ENCODE measurements around the gene ITIH1. TPM values are rescaled to one million over a fixed set of nuclear protein-coding genes. Genes with fewer than 3 reads are reported as not detected.
"Not testable (repeated sequence)": the region's sequence is repeated elsewhere in the genome, so short reads cannot be mapped to it uniquely, and the experiment has no call there.

The ITIH1 gene, protein sequence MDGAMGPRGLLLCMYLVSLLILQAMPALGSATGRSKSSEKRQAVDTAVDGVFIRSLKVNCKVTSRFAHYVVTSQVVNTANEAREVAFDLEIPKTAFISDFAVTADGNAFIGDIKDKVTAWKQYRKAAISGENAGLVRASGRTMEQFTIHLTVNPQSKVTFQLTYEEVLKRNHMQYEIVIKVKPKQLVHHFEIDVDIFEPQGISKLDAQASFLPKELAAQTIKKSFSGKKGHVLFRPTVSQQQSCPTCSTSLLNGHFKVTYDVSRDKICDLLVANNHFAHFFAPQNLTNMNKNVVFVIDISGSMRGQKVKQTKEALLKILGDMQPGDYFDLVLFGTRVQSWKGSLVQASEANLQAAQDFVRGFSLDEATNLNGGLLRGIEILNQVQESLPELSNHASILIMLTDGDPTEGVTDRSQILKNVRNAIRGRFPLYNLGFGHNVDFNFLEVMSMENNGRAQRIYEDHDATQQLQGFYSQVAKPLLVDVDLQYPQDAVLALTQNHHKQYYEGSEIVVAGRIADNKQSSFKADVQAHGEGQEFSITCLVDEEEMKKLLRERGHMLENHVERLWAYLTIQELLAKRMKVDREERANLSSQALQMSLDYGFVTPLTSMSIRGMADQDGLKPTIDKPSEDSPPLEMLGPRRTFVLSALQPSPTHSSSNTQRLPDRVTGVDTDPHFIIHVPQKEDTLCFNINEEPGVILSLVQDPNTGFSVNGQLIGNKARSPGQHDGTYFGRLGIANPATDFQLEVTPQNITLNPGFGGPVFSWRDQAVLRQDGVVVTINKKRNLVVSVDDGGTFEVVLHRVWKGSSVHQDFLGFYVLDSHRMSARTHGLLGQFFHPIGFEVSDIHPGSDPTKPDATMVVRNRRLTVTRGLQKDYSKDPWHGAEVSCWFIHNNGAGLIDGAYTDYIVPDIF
- not detected for total RNA-seq

DNA sequence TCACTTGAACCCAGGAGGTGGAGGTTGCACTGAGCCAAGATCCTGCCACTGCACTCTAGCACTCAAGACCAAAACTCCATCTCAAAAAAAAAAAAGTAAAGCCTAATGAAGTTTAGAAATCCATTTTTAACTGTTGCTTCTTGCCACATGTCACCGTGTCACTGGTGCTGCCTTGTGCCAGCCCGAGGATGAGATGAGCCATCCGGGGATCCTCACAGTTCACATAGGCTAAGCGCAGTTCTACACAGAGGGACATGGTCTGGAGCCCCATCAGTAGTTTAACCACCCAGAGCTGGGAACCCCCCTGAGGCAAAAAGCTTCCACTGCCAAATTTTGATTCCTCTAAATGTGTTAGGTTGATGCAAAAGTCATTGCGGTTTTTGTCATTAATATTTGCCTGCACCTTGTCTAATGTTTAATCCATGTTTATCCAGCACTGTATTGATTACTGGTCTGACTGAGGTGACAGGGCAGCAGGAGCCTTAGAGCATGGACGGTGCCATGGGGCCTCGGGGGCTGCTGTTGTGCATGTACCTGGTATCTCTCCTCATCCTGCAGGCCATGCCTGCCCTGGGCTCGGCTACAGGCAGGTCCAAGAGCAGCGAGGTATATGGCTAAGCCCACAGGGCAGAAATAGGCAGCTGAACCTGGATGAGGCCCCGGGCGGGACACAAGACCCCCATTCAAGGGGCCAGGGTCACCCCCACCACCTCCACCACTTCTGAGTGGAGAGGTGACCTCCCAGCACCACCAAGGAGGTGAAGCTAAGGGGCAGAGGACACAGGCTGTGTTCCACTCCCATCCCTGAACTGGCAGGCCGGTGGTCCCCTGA lies at the start of gene ITIH1:
Gene ITIH1, plus strand, starts transcription at position 473 of the 832 bp plus-strand sequence. Its CDS starts 17 bp downstream, at position 490.
- ChIA-PET CTCF (no interaction called here), POLR2A (no interaction called here)
- H3K36me3 Mint-ChIP-seq (ENCODE audit: low read depth), result no peaks in the 10 kb centered on the region
- no peaks in the 10 kb centered on the region for H3K4me1 Mint-ChIP-seq
- H3K9me3 Mint-ChIP-seq, result no peaks in the 10 kb centered on the region
- no peak within 1 kb of the TSS for H3K27ac Mint-ChIP-seq
- H3K4me3 Mint-ChIP-seq, result no peak within 1 kb of the TSS
- peaks cover 6% of the 10 kb centered on the region for H3K27me3 Mint-ChIP-seq
- DNase-seq, result no peak

GRCh38 chr3:52728753-52729152 lies 48.6 kb upstream of the ITIH1 start:
- POLR2A ChIA-PET, result interaction anchor here (1.2 to 1.4 kb wide), 2 partner anchors 10 to 15 kb away, joined by 3 read pairs; no protein-coding TSS in a partner anchor
- H3K36me3 Mint-ChIP-seq (ENCODE audit: low read depth), result peaks cover 49% of the 10 kb centered on the region

GRCh38 chr3:52730681-52731080 lies 46.7 kb upstream of the ITIH1 start:
- no peak for DNase-seq
- Mint-ChIP-seq H3K27me3 (no peaks in the 10 kb centered on the region), H3K4me3 (no peak overlapping the region), H3K4me1 (peaks cover 7% of the 10 kb centered on the region), H3K9me3 (peaks cover 48% of the 10 kb centered on the region), H3K36me3 (ENCODE audit: low read depth) (peaks cover 65% of the 10 kb centered on the region), H3K27ac (peak overlapping the region; percentile 19)
- ChIA-PET CTCF (no interaction called here), POLR2A (interaction anchor here (1.3 kb wide), 1 partner anchor 10 kb away, joined by 4 read pairs; no protein-coding TSS in a partner anchor)

More at GRCh38 chr3:52728753-52729152, 48.6 kb upstream of the ITIH1 start:
- DNase-seq, H3K4me3 Mint-ChIP-seq, CTCF ChIA-PET, H3K27ac Mint-ChIP-seq, H3K27me3 Mint-ChIP-seq, H3K4me1 Mint-ChIP-seq: not testable (repeated sequence)
- H3K9me3 Mint-ChIP-seq, result peaks cover 42% of the 10 kb centered on the region

DNA sequence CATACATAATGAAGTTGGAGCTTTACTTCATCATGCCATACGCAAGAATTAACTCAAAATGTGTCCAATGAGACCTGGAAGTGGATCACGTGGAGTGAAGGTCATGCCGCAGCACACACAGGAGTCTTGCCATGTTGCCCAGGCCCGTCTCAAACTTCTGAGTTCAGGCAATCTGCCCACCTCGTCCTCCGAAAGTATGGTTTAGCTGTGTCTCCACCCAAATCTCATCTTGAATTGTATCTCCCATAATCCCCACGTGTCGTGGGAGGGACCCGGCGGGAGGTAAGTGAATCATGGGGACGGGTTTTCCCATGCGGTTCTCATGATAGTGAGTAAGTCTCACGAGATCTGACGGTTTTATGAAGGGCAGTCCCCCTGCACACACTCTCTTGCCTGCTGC lies 45.8 kb upstream of the ITIH1 start:
- Mint-ChIP-seq H3K9me3 (peaks cover 48% of the 10 kb centered on the region), H3K36me3 (ENCODE audit: low read depth) (peaks cover 70% of the 10 kb centered on the region), H3K27ac (no peak overlapping the region), H3K27me3 (no peaks in the 10 kb centered on the region), H3K4me1 (peaks cover 7% of the 10 kb centered on the region), H3K4me3 (no peak overlapping the region)
- no peak for DNase-seq
- CTCF ChIA-PET, result interaction anchor here (0.6 kb wide), 1 partner anchor 69 kb away, joined by 4 read pairs; no protein-coding TSS in a partner anchor
- POLR2A ChIA-PET, result interaction anchor here (1.3 kb wide), 1 partner anchor 11 kb away, joined by 4 read pairs; no protein-coding TSS in a partner anchor

- Mint-ChIP-seq H3K27ac (no peak overlapping the region), H3K27me3 (no peaks in the 10 kb centered on the region), H3K4me1 (peaks cover 7% of the 10 kb centered on the region), H3K4me3 (no peak overlapping the region), H3K9me3 (peaks cover 47% of the 10 kb centered on the region), H3K36me3 (ENCODE audit: low read depth) (peaks cover 70% of the 10 kb centered on the region)
- no peak for DNase-seq
- POLR2A ChIA-PET, result no interaction called here
- CTCF ChIA-PET, result no interaction called here
Measured at GRCh38 chr3:52733256-52733891, 44.0 kb upstream of the ITIH1 start.

GRCh38 chr3:52739730-52740129 lies 37.7 kb upstream of the ITIH1 start:
- Mint-ChIP-seq H3K9me3 (peaks cover 4% of the 10 kb centered on the region), H3K4me1 (no peaks in the 10 kb centered on the region), H3K36me3 (ENCODE audit: low read depth) (peaks cover 33% of the 10 kb centered on the region), H3K27ac (no peak overlapping the region), H3K27me3 (no peaks in the 10 kb centered on the region), H3K4me3 (no peak overlapping the region)
- DNase-seq, result no peak
- ChIA-PET POLR2A (interaction anchor here (1.1 kb wide), 1 partner anchor 305 kb away, joined by 4 read pairs; no protein-coding TSS in a partner anchor), CTCF (no interaction called here)

DNA sequence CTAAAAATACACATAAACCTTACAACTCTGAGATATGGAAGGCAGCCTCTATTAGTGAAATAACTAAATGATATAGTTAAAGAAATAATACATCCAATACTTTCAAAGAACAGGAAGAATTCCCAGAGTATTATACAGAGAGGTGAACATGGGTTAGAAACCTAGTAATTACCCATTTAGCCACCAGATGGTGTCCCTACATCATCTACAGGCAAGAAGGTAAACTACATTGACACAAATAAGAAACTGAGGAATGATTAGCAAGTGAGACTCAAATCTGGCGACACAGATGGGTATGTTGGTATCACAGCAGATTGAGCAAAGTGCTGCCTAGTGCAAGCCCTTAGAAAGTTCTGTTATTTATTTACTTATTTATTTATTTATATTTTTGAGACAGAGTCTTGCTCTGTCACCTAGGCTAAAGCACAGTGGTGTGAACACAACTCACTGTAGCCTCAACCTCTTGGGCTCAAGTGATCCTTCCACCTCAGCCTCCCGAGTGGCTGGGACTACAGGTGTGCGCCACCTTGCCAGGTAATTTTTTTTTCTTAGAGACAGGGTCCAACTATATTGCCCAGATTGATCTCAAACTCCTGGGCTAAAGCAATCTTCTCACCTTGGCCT lies 34.9 kb upstream of the ITIH1 start:
- H3K4me3 Mint-ChIP-seq, result no peak overlapping the region
- no peak overlapping the region for H3K27ac Mint-ChIP-seq
- ChIA-PET POLR2A (no interaction called here), CTCF (interaction anchor here (0.6 to 1.6 kb wide), 6 partner anchors 41 to 368 kb away, joined by 3 to 6 read pairs (median 3); no protein-coding TSS in a partner anchor)
- no peaks in the 10 kb centered on the region for H3K9me3 Mint-ChIP-seq
- no peaks in the 10 kb centered on the region for H3K4me1 Mint-ChIP-seq
- DNase-seq, result no peak
- peaks cover 27% of the 10 kb centered on the region for H3K36me3 Mint-ChIP-seq (ENCODE audit: low read depth)
- H3K27me3 Mint-ChIP-seq, result no peaks in the 10 kb centered on the region

DNA sequence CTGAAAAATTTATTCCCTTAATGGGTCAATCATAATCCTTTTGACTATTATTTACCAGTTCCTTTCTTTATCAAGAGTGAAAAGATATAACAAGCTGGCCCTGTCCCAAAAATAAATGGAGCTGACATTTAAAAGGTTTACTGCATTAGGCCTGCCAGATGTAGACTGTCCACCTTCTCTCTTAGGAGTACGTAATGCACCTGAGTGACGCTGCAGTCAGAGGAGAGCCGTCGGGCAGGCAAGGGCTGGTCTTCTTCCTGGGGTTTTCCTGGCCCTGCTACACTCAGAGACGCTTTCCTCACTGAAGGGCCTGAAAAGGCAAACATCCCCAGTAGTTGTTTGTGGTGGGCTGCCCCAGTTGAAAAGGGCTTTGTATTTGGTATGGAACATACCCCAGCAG lies 34.2 kb upstream of the ITIH1 start:
- ChIA-PET CTCF (interaction anchor here (1.3 to 1.6 kb wide), 2 partner anchors 78 to 181 kb away, joined by 3 to 5 read pairs; no protein-coding TSS in a partner anchor), POLR2A (interaction anchor here (0.9 kb wide), 1 partner anchor 14 kb away, joined by 3 read pairs; no protein-coding TSS in a partner anchor)
- H3K4me3 Mint-ChIP-seq, result no peak overlapping the region
- H3K36me3 Mint-ChIP-seq (ENCODE audit: low read depth), result peaks cover 27% of the 10 kb centered on the region
- H3K27ac Mint-ChIP-seq, result no peak overlapping the region
- no peaks in the 10 kb centered on the region for H3K9me3 Mint-ChIP-seq
- no peaks in the 10 kb centered on the region for H3K4me1 Mint-ChIP-seq
- no peaks in the 10 kb centered on the region for H3K27me3 Mint-ChIP-seq
- DNase-seq, result no peak

- Mint-ChIP-seq H3K27me3 (no peaks in the 10 kb centered on the region), H3K4me3 (no peak overlapping the region), H3K4me1 (no peaks in the 10 kb centered on the region), H3K27ac (no peak overlapping the region), H3K36me3 (ENCODE audit: low read depth) (peaks cover 32% of the 10 kb centered on the region), H3K9me3 (no peaks in the 10 kb centered on the region)
- ChIA-PET CTCF (interaction anchor here (1.3 to 1.6 kb wide), 2 partner anchors 77 to 180 kb away, joined by 3 to 5 read pairs; no protein-coding TSS in a partner anchor), POLR2A (interaction anchor here (0.9 kb wide), 1 partner anchor 15 kb away, joined by 3 read pairs; no protein-coding TSS in a partner anchor)
- DNase-seq, result no peak
Measured at GRCh38 chr3:52743721-52744120, 33.7 kb upstream of the ITIH1 start.

DNA sequence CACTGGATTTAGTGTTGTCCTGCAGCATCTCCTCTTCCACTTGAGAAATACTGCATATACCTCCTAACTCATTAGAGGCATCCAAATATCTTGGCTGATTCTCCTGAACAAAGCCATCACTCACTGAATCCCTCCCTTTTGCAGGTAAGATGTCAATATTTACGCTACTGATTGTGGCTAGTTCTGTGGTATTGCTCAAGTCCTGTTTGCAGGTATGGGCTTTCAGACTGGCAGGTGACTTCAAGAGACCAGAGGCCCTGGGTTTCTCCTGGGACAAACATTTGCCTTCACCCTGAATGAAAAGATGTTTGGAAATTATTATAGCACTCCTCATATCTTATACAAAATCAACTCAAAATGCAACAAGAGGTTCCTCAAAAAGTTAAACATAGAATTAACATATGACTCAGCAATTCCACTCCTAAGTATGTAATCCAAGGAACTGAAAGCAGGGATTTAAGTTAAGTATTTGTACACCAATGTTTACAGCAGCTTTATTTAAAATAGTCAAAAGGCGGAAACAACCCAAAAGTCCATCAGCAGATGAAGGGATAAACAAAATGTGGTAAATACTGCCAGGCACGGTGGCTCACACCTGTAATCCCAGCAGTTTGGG lies 25.2 kb upstream of the ITIH1 start:
- Mint-ChIP-seq H3K27me3 (no peaks in the 10 kb centered on the region), H3K4me1 (no peaks in the 10 kb centered on the region)
- CTCF ChIA-PET, result no interaction called here

DNA sequence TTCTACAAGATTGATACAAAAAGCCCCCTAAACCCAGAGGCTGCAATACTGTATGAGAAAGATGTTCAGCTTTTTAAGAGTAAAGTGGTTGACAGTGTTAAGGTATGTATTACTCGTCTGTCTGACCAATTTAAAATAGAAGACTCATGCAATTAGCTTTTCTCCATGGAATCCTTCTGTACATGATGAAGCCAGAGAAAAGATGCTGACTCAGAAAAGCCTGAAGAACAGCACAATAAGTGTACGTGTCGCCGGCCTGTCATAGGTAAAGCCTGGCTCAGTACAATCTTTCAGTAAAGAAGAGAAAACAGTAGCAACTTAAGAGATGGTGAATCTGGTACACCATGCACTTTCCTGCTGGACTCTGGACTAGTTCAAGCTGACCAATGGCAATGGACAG lies 23.0 kb upstream of the ITIH1 start:
- ChIA-PET CTCF (no interaction called here), POLR2A (no interaction called here)
- no peak overlapping the region for H3K4me3 Mint-ChIP-seq
- H3K9me3 Mint-ChIP-seq, result no peaks in the 10 kb centered on the region
- no peak overlapping the region for H3K27ac Mint-ChIP-seq
- peaks cover 32% of the 10 kb centered on the region for H3K36me3 Mint-ChIP-seq (ENCODE audit: low read depth)
- H3K4me1 Mint-ChIP-seq, result no peaks in the 10 kb centered on the region
- no peaks in the 10 kb centered on the region for H3K27me3 Mint-ChIP-seq
- DNase-seq, result no peak

More for the DNA sequence above, 25.2 kb upstream of the ITIH1 start:
- Mint-ChIP-seq H3K27ac (peak overlapping the region; percentile 26), H3K4me3 (no peak overlapping the region), H3K36me3 (ENCODE audit: low read depth) (peaks cover 31% of the 10 kb centered on the region), H3K9me3 (no peaks in the 10 kb centered on the region)
- POLR2A ChIA-PET, result no interaction called here
- no peak for DNase-seq
